Measurements from ENCODE around the gene RPS18. TPM values are rescaled to one million over a fixed set of nuclear protein-coding genes. Genes with fewer than 3 reads are reported as not detected.
A peak's percentile ranks its signal among the peaks of the same experiment; 100 is the strongest.

Gene RPS18
- total and polyA plus RNA-seq, 2 of the 13 experiments (the other 11 are each of a cell fraction or from before 2014, with no cell fraction given) = 3,896 to 5,806 TPM

DNA sequence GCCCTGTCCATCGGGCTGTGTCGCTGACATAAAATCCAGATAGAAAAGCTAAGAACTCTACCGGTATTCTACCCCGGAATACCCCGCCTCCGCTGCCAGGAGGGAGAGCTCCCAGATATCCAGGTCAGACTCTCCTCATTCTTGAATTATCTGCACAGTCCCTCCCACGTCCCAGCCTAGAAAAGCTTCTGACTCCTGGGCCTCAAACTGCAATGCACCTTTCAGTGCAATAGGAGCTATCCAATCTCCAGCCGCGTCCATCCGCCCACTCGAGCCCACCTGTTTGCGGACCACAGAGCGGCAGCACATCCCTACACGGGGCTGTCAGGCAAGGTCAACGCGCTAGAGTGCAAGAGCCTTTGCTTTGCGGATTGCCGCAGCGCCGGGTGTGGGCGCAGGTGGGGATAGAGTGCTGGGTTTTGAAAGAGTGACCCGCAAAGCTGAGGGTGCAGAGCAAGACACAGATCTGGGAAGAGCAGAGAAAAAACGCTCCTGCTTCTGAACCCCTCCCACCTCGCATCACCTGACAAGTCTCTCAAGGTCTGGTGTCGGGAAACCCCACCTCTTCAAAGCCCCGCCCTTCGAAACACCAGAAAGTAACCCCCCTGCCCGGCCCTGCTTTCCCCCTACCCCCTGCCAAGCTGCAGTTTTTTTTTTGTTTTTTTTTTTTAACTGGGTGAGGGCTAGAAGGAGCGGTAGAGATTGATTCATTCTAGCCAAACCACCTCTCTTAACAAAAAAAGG is 40.7 kb downstream of the RPS18 start (continued):
- TF ChIP-seq ZNF337 (CRISPR knock-in tag; IDR thresholded peaks at IDR 0.05; ENCODE audit: borderline replicate concordance, low read depth) (no peak), ZBTB21 (CRISPR knock-in tag; IDR thresholded peaks at IDR 0.05) (no peak), ZBTB38 (CRISPR knock-in tag; IDR thresholded peaks at IDR 0.05) (peak; percentile 37; the same call in 1 of the 2 replicates), RNF2 (conservative IDR thresholded peaks at IDR 0.05; ENCODE audit: low read depth) (0 out of 2 replicates have a peak, but pooled peaks have one; percentile 50), TEAD3 (CRISPR knock-in tag; optimal IDR thresholded peaks at IDR 0.05; ENCODE audit: borderline replicate concordance) (peak; percentile 59), IRF2 (CRISPR knock-in tag; IDR thresholded peaks at IDR 0.05) (peak; percentile 79; the same call in 1 of the 2 replicates), RAD21 (CRISPR knock-in tag; IDR thresholded peaks at IDR 0.05) (peak; percentile 70), KDM3A (CRISPR knock-in tag; IDR thresholded peaks at IDR 0.05; ENCODE audit: low read depth) (peak; percentile 48; the same call in 1 of the 2 replicates), PPARG (CRISPR knock-in tag; conservative IDR thresholded peaks at IDR 0.05) (0 out of 2 replicates have a peak, but pooled peaks have one; percentile 22), ZNF496 (CRISPR knock-in tag; IDR thresholded peaks at IDR 0.05; ENCODE audit: insufficient replicate concordance) (no peak), SOX6 (IDR thresholded peaks at IDR 0.05) (no peak), SOX6 (CRISPR knock-in tag; IDR thresholded peaks at IDR 0.05) (peak; percentile 49; the same call in 1 of the 2 replicates), PTBP1 (IDR thresholded peaks at IDR 0.05; ENCODE audit: low read depth, low read length, poor library complexity, severe bottlenecking) (no peak), ZNF75D (CRISPR knock-in tag; IDR thresholded peaks at IDR 0.05; ENCODE audit: borderline replicate concordance) (peak; percentile 44; the same call in 1 of the 2 replicates), ZNF83 (CRISPR knock-in tag; IDR thresholded peaks at IDR 0.05; ENCODE audit: borderline replicate concordance) (no peak)
- TF ChIP-seq, protein P1, sequence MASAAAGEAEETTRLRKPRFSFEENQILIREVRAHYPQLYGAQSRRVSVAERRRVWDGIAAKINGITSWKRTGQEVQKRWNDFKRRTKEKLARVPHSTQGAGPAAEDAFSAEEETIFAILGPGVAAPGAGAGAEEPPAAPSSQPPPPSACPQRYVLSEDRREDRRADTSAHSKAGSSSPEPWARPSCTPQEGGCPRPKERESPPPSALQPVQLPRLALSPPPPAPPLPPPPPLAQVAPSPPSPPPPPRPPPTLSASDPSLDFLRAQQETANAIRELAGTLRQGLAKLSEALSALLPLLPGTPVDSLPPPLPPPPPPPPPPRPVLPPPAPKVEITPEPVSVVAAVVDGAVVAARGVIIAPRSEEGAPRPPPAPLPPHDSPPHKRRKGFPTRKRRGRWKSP (CRISPR knock-in tag; IDR thresholded peaks at IDR 0.05) = peak; percentile 88
- TF ChIP-seq, protein P2, sequence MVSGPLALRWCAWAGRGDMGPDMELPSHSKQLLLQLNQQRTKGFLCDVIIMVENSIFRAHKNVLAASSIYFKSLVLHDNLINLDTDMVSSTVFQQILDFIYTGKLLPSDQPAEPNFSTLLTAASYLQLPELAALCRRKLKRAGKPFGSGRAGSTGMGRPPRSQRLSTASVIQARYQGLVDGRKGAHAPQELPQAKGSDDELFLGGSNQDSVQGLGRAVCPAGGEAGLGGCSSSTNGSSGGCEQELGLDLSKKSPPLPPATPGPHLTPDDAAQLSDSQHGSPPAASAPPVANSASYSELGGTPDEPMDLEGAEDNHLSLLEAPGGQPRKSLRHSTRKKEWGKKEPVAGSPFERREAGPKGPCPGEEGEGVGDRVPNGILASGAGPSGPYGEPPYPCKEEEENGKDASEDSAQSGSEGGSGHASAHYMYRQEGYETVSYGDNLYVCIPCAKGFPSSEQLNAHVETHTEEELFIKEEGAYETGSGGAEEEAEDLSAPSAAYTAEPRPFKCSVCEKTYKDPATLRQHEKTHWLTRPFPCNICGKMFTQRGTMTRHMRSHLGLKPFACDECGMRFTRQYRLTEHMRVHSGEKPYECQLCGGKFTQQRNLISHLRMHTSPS (CRISPR knock-in tag; IDR thresholded peaks at IDR 0.05; ENCODE audit: low read depth) = peak; percentile 37; the same call in 1 of the 2 replicates

Data from HepG2 (cell line).